ENCODE measurements around the gene IRF5. TPM values are rescaled to one million over a fixed set of nuclear protein-coding genes. Genes with fewer than 3 reads are reported as not detected.

IRF5 gene
- total RNA-seq, 1 donor from 2014 or later: 0.36 TPM

DNA sequence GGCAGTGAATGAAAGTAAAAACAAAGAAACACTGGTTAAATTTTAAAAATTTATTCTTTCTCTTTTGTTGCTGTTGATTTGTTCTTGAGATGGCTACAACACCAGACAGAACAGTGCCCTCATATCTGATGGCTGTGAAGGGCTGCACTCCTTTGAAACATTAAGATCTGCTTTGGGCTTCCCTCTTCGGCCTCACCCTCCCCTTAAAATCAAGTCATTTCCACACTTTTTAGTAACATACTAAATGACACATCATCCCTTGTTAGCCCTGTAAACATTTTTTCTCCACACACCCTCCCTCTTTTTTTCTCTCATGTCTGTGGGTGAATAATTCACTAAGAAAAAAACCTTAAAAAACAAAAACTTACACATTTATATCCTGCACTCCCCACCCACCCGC, 16.4 kb downstream of the IRF5 start:
- Mint-ChIP-seq H3K27ac (ENCODE audit: unreplicated experiment) (no peak overlapping the region), H3K4me3 (ENCODE audit: unreplicated experiment) (no peak overlapping the region), H3K9me3 (ENCODE audit: unreplicated experiment) (no peaks in the 10 kb centered on the region), H3K4me1 (ENCODE audit: low read depth, unreplicated experiment) (peaks cover 6% of the 10 kb centered on the region), H3K36me3 (ENCODE audit: low read depth, unreplicated experiment) (peaks cover 26% of the 10 kb centered on the region), H3K27me3 (ENCODE audit: low read depth, unreplicated experiment) (no peaks in the 10 kb centered on the region)
- no peaks in the 10 kb centered on the region for H3K9me3 ChIP-seq (ENCODE audit: insufficient read depth, low read depth, low read length)
- peaks cover 47% of the 10 kb centered on the region for H3K36me3 ChIP-seq (ENCODE audit: insufficient read depth, low read length)
- no peak overlapping the region for H3K27ac ChIP-seq (ENCODE audit: low read depth, low read length)
- peaks cover 6% of the 10 kb centered on the region for H4K20me1 ChIP-seq (ENCODE audit: insufficient read depth, low read length)
- no peaks in the 10 kb centered on the region for H3K27me3 ChIP-seq (ENCODE audit: insufficient read depth, low read length)
- peaks cover 3% of the 10 kb centered on the region for H3K4me1 ChIP-seq (ENCODE audit: insufficient read depth, low read length)
- H3K4me2 ChIP-seq (ENCODE audit: low read length): no peak overlapping the region
- FAIRE-seq (no peak), DNase-seq (ENCODE audit: low read depth) (no peak)
- no peak overlapping the region for H3K4me3 ChIP-seq (ENCODE audit: insufficient read depth, low read depth, low read length)
- no peak overlapping the region for H3K9ac ChIP-seq (ENCODE audit: low read length)
- no peak overlapping the region for H2AFZ ChIP-seq (ENCODE audit: low read depth, low read length)
- H3K79me2 ChIP-seq (ENCODE audit: insufficient read depth, low read length): no peaks in the 10 kb centered on the region
- no peak for TF ChIP-seq EZH2 (IDR thresholded peaks at IDR 0.05; ENCODE audit: insufficient read depth, low read length)
- TF ChIP-seq, protein P1, sequence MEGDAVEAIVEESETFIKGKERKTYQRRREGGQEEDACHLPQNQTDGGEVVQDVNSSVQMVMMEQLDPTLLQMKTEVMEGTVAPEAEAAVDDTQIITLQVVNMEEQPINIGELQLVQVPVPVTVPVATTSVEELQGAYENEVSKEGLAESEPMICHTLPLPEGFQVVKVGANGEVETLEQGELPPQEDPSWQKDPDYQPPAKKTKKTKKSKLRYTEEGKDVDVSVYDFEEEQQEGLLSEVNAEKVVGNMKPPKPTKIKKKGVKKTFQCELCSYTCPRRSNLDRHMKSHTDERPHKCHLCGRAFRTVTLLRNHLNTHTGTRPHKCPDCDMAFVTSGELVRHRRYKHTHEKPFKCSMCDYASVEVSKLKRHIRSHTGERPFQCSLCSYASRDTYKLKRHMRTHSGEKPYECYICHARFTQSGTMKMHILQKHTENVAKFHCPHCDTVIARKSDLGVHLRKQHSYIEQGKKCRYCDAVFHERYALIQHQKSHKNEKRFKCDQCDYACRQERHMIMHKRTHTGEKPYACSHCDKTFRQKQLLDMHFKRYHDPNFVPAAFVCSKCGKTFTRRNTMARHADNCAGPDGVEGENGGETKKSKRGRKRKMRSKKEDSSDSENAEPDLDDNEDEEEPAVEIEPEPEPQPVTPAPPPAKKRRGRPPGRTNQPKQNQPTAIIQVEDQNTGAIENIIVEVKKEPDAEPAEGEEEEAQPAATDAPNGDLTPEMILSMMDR (IDR thresholded peaks at IDR 0.05; ENCODE audit: insufficient read depth, low read depth, low read length): no peak

- Mint-ChIP-seq H3K27ac (ENCODE audit: unreplicated experiment) (no peak overlapping the region), H3K4me1 (ENCODE audit: low read depth, unreplicated experiment) (peaks cover 6% of the 10 kb centered on the region), H3K36me3 (ENCODE audit: low read depth, unreplicated experiment) (peaks cover 24% of the 10 kb centered on the region), H3K9me3 (ENCODE audit: unreplicated experiment) (no peaks in the 10 kb centered on the region), H3K27me3 (ENCODE audit: low read depth, unreplicated experiment) (no peaks in the 10 kb centered on the region), H3K4me3 (ENCODE audit: unreplicated experiment) (no peak overlapping the region)
- no peaks in the 10 kb centered on the region for H3K79me2 ChIP-seq (ENCODE audit: insufficient read depth, low read length)
- DNase-seq (ENCODE audit: low read depth) (peak; percentile 78), FAIRE-seq (no peak)
- H3K9ac ChIP-seq (ENCODE audit: low read length): no peak overlapping the region
- no peak overlapping the region for H3K4me3 ChIP-seq (ENCODE audit: insufficient read depth, low read depth, low read length)
- H3K36me3 ChIP-seq (ENCODE audit: insufficient read depth, low read length): peaks cover 51% of the 10 kb centered on the region
- no peak overlapping the region for H3K4me2 ChIP-seq (ENCODE audit: low read length)
- TF ChIP-seq EZH2 (IDR thresholded peaks at IDR 0.05; ENCODE audit: insufficient read depth, low read length): no peak
- TF ChIP-seq, protein P1 (IDR thresholded peaks at IDR 0.05; ENCODE audit: insufficient read depth, low read depth, low read length): no peak
- no peaks in the 10 kb centered on the region for H3K27me3 ChIP-seq (ENCODE audit: insufficient read depth, low read length)
- H2AFZ ChIP-seq (ENCODE audit: low read depth, low read length): no peak overlapping the region
- H4K20me1 ChIP-seq (ENCODE audit: insufficient read depth, low read length): peaks cover 6% of the 10 kb centered on the region
- peaks cover 3% of the 10 kb centered on the region for H3K4me1 ChIP-seq (ENCODE audit: insufficient read depth, low read length)
- H3K9me3 ChIP-seq (ENCODE audit: insufficient read depth, low read depth, low read length): no peaks in the 10 kb centered on the region
- no peak overlapping the region for H3K27ac ChIP-seq (ENCODE audit: low read depth, low read length)
These were observed 17.4 kb downstream of the IRF5 start for GRCh38 chr7:128954830-128955802.

DNA sequence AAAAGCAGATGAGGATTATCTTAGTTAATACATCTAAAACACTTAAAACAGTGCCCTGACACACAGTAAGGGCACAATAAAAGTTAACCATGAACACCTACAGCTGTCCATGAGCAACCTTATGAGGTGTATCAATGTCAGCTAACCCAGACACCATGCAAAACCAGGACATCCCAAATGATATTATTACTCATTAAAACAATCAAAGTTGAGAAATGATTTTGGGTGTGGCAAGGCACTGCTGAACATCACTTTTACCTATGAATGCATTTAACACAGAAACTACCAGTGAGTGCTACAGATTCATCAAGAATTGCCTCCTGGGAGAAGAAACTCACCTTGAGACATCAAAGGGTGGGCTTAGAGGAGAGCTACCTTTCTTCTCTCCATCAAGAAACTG, 18.3 kb downstream of the IRF5 start:
- Histone ChIP-seq H3K4me3 (ENCODE audit: insufficient read depth, low read depth, low read length) (no peak overlapping the region), H3K79me2 (ENCODE audit: insufficient read depth, low read length) (no peaks in the 10 kb centered on the region), H3K36me3 (ENCODE audit: insufficient read depth, low read length) (peaks cover 53% of the 10 kb centered on the region), H2AFZ (ENCODE audit: low read depth, low read length) (no peak overlapping the region), H3K4me1 (ENCODE audit: insufficient read depth, low read length) (peaks cover 3% of the 10 kb centered on the region), H4K20me1 (ENCODE audit: insufficient read depth, low read length) (peaks cover 6% of the 10 kb centered on the region), H3K9me3 (ENCODE audit: insufficient read depth, low read depth, low read length) (no peaks in the 10 kb centered on the region), H3K9ac (ENCODE audit: low read length) (no peak overlapping the region), H3K4me2 (ENCODE audit: low read length) (no peak overlapping the region), H3K27me3 (ENCODE audit: insufficient read depth, low read length) (no peaks in the 10 kb centered on the region), H3K27ac (ENCODE audit: low read depth, low read length) (no peak overlapping the region)
- H3K9me3 Mint-ChIP-seq (ENCODE audit: unreplicated experiment): no peaks in the 10 kb centered on the region
- no peak for FAIRE-seq
- H3K4me3 Mint-ChIP-seq (ENCODE audit: unreplicated experiment): no peak overlapping the region
- no peaks in the 10 kb centered on the region for H3K27me3 Mint-ChIP-seq (ENCODE audit: low read depth, unreplicated experiment)
- peaks cover 6% of the 10 kb centered on the region for H3K4me1 Mint-ChIP-seq (ENCODE audit: low read depth, unreplicated experiment)
- H3K36me3 Mint-ChIP-seq (ENCODE audit: low read depth, unreplicated experiment): peaks cover 21% of the 10 kb centered on the region
- H3K27ac Mint-ChIP-seq (ENCODE audit: unreplicated experiment): no peak overlapping the region
- no peak for DNase-seq (ENCODE audit: low read depth)
- TF ChIP-seq, protein P1 (IDR thresholded peaks at IDR 0.05; ENCODE audit: insufficient read depth, low read depth, low read length): no peak
- TF ChIP-seq EZH2 (IDR thresholded peaks at IDR 0.05; ENCODE audit: insufficient read depth, low read length): no peak
